Measurements from ENCODE around the gene PINLYP.

GRCh38 chr19:43534305-43534815 lies 41.2 kb upstream of the PINLYP start:
- TF ChIP-seq HMGXB4 (CRISPR knock-in tag; IDR thresholded peaks at IDR 0.05; ENCODE audit: borderline replicate concordance) (no peak), MYC (IDR thresholded peaks at IDR 0.05; ENCODE audit: borderline replicate concordance, low read length) (no peak), ATOH8 (CRISPR knock-in tag; IDR thresholded peaks at IDR 0.05; ENCODE audit: low read depth) (no peak), CTCF (IDR thresholded peaks at IDR 0.05) (no peak), POLR2A (IDR thresholded peaks at IDR 0.05; ENCODE audit: low read length) (no peak), RAD21 (conservative IDR thresholded peaks at IDR 0.05 in 1 of 2, IDR thresholded peaks at IDR 0.05 in 1 of 2) (no peak), CHD2 (IDR thresholded peaks at IDR 0.05; ENCODE audit: low read length, partially characterized antibody) (no peak), CBX2 (IDR thresholded peaks at IDR 0.05; ENCODE audit: borderline replicate concordance, low read depth) (no peak), RFX5 (IDR thresholded peaks at IDR 0.05) (no peak), JUNB (IDR thresholded peaks at IDR 0.05) (no peak)

All from A549 (cell line).